Osteoblast (primary cell): ENCODE results near the gene PDGFA. TPM values are rescaled to one million over a fixed set of nuclear protein-coding genes. Genes with fewer than 3 reads are reported as not detected.

Experiments
- DNase-seq: peaks from one replicate; pipeline ENCODE4 v3.0.0; 2011; ENCODE audit warnings: low spot score, mixed read lengths; ENCODE audit not compliant: insufficient read length; ENCODE audit errors: missing footprints
- H2AFZ ChIP-seq: 2 replicates; pipeline ENCODE4 v1.6.0; 2011; ENCODE audit warnings: mild to moderate bottlenecking, low read length
- H3K27ac ChIP-seq: 2 replicates; pipeline ENCODE4 v1.5.1; 2011; ENCODE audit warnings: mild to moderate bottlenecking, low read depth, low read length, moderate library complexity
- H3K27me3 ChIP-seq: 2 replicates; pipeline ENCODE4 v1.6.0; 2012; ENCODE audit warnings: mild to moderate bottlenecking, control low read depth, inconsistent platforms, low read length, moderate library complexity; ENCODE audit not compliant: insufficient read depth
- H3K36me3 ChIP-seq: 2 replicates; pipeline ENCODE4 v1.5.1; 2011; ENCODE audit warnings: mild to moderate bottlenecking, low read length, control low read depth, moderate library complexity; ENCODE audit not compliant: insufficient read depth
- H3K4me1 ChIP-seq: 2 replicates; pipeline ENCODE4 v1.5.1; 2011; ENCODE audit warnings: mild to moderate bottlenecking, low read length, control low read depth, moderate library complexity; ENCODE audit not compliant: insufficient read depth
- H3K4me2 ChIP-seq: 2 replicates; pipeline ENCODE4 v1.6.0; 2011; ENCODE audit warnings: mild to moderate bottlenecking, low read length; ENCODE audit not compliant: insufficient read depth
- H3K4me3 ChIP-seq: fragments of 200-600 bp; sonication (generic); 3 replicates; pipeline ENCODE4 v1.5.1; 2012; ENCODE audit warnings: mild to moderate bottlenecking, low read length, inconsistent platforms; ENCODE audit not compliant: insufficient read depth
- H3K79me2 ChIP-seq: 2 replicates; pipeline ENCODE4 v1.6.0; 2012; ENCODE audit warnings: mild to moderate bottlenecking, low read length, control low read depth, inconsistent platforms; ENCODE audit not compliant: insufficient read depth
- H3K9me3 ChIP-seq: 2 replicates; pipeline ENCODE4 v1.5.1; 2011; ENCODE audit warnings: low read depth, low read length, control low read depth
- H4K20me1 ChIP-seq: 2 replicates; pipeline ENCODE4 v1.6.0; 2012; ENCODE audit warnings: mild to moderate bottlenecking, low read length, control low read depth; ENCODE audit not compliant: insufficient read depth
- total RNA-seq: library from RNA; depleted of rRNA; stranded (reverse); fragments of >200 nt; gene quantifications from 2 replicates; pipeline ENCODE4 v1.2.3, GENCODE V29; 2012
- TF ChIP-seq, protein P1 (sequence below): IDR thresholded peaks from 2 replicates; pipeline ENCODE4 v1.5.1; 2011; ENCODE audit warnings: mild to moderate bottlenecking, low read depth, low read length, moderate library complexity; ENCODE audit errors: extremely low read depth

Gene PDGFA
- total RNA-seq, 1 donor = 32.6 TPM

DNA sequence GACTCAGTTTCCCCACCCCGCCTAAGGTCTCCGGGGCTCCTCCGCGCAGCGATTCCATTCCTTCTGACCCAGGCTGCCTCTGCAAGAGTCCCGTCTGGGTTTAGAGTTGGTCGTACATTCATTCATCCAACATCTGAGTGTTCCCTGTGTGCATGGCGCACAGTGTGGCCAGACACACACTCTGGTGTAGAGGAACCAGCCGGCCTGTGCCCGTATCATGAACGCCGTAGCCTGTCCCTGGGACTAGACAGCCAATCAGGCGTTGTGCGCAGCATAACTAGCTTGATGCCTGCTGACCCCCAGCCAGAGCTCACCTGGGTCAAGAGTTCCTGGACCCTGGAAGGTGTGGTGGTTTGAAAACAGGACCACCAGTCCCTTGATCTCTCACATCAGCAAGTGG, 20.9 kb upstream of the PDGFA start:
- Histone ChIP-seq H3K79me2 (no peaks in the 10 kb centered on the region), H3K4me1 (peaks cover 35% of the 10 kb centered on the region), H2AFZ (no peak overlapping the region), H3K4me3 (no peak overlapping the region), H3K4me2 (no peak overlapping the region), H4K20me1 (no peaks in the 10 kb centered on the region), H3K27me3 (no peaks in the 10 kb centered on the region), H3K9me3 (no peaks in the 10 kb centered on the region), H3K27ac (no peak overlapping the region), H3K36me3 (no peaks in the 10 kb centered on the region)
- no peak for DNase-seq
- TF ChIP-seq, protein P1, sequence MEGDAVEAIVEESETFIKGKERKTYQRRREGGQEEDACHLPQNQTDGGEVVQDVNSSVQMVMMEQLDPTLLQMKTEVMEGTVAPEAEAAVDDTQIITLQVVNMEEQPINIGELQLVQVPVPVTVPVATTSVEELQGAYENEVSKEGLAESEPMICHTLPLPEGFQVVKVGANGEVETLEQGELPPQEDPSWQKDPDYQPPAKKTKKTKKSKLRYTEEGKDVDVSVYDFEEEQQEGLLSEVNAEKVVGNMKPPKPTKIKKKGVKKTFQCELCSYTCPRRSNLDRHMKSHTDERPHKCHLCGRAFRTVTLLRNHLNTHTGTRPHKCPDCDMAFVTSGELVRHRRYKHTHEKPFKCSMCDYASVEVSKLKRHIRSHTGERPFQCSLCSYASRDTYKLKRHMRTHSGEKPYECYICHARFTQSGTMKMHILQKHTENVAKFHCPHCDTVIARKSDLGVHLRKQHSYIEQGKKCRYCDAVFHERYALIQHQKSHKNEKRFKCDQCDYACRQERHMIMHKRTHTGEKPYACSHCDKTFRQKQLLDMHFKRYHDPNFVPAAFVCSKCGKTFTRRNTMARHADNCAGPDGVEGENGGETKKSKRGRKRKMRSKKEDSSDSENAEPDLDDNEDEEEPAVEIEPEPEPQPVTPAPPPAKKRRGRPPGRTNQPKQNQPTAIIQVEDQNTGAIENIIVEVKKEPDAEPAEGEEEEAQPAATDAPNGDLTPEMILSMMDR = no peak

DNA sequence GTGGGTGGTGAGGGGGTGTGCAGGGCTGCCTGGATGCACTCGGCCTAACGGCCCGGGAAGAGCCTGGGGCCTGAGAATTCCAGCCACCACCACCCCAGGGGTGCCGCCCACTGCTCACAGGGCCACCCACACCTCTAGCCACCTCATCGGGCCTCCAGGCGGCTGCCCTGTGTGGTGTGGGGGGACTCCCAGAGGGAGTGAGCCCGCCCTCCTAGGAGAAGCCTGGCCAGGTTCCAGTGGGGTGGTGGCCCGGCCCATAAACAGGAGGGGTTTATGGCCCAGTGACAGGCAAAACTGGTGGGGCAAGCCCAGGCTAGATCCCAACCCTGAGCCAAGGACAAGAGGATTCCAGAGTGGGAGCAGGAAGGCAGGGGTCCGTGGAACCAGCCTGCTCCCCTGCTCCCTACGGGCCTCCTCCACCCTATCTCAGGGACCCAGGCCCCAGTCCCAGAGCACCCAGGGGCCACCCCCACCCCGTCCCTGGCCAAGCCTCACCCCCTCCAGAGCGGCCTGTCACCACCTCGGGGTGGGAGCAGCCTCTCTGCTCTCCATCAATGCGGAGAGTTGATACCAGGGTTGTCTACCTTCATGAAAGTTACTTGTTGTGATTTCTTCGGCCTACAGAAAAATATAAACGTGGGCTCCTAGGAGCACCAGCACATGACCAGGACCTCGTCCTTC, 20.2 kb upstream of the PDGFA start:
- TF ChIP-seq, protein P1 = no peak
- no peaks in the 10 kb centered on the region for H3K27me3 ChIP-seq
- no peak overlapping the region for H3K27ac ChIP-seq
- DNase-seq = no peak
- H3K79me2 ChIP-seq = no peaks in the 10 kb centered on the region
- no peaks in the 10 kb centered on the region for H3K9me3 ChIP-seq
- H2AFZ ChIP-seq = no peak overlapping the region
- no peak overlapping the region for H3K4me3 ChIP-seq
- H3K4me1 ChIP-seq = peaks cover 35% of the 10 kb centered on the region
- no peak overlapping the region for H3K4me2 ChIP-seq
- no peaks in the 10 kb centered on the region for H4K20me1 ChIP-seq
- H3K36me3 ChIP-seq = no peaks in the 10 kb centered on the region

DNA sequence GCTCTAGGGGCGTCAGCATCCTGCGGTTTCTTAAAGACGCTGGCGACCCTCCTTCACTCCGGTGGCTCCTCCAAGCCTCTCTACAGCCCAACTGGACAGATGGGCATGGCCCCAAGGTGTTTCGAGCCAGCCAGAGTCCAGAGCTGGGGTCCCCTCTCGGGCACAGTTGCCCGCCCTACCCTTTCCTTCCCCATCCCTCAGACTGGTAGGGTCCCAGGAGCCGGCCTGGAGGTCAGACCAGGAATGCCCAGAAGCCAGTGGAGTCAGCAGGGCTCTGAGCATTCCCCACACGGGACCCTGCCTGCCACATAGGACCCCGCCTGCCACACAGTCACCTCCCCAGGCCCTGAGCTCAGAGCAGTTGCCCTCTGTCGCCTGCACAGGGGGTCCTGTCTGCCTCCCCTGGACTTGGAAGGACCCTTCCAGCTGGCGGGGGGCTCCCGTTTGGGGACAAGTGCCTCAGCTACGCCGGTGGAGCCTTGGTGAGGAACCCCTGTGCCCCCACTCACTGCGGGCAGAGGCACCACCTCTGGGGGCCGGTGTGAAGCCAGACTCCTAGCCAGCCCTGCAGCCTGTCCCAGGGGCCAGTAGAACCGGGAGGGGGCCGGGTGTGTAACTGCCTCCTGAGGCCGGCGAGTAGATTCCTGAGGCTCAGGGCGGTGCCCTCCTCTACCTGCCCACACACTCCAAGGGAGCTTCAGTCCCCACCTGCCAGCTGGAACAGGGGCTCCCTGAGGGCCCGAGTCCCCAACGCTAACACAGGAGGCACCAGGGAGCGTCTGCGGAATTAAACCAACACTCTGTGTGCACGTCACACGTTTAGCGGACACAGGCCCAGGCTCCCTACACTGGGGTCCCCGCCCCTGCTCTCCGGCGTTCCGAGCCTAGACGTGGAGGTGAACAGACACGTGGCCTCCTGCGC, 19.4 kb upstream of the PDGFA start:
- Histone ChIP-seq H3K36me3 (no peaks in the 10 kb centered on the region), H3K79me2 (no peaks in the 10 kb centered on the region), H3K4me3 (no peak overlapping the region), H3K27ac (peak overlapping the region; percentile 77), H3K4me1 (peaks cover 35% of the 10 kb centered on the region), H3K4me2 (peak overlapping the region; percentile 3), H4K20me1 (no peaks in the 10 kb centered on the region), H3K27me3 (no peaks in the 10 kb centered on the region), H3K9me3 (no peaks in the 10 kb centered on the region), H2AFZ (peak overlapping the region; percentile 41)
- TF ChIP-seq, protein P1 = no peak
- DNase-seq = no peak
